Glomerular endothelial cell (primary cell): Measurements from ENCODE around the gene CSNK1D. TPM values are rescaled to one million over a fixed set of nuclear protein-coding genes. Genes with fewer than 3 reads are reported as not detected.
"Not testable (repeated sequence)": the region's sequence is repeated elsewhere in the genome, so short reads cannot be mapped to it uniquely, and the experiment has no call there.

Source experiments
- DNase-seq: peaks from one replicate; pipeline ENCODE4 v3.0.0-alpha.2; 2011; ENCODE audit warnings: low read depth, low spot score; ENCODE audit errors: extremely low read depth
- total RNA-seq: library from RNA; depleted of rRNA; stranded (reverse); fragments of >200 nt; gene quantifications from 2 replicates; pipeline ENCODE4 v1.2.3, GENCODE V29; 2015

The CSNK1D gene
- total RNA-seq, 1 donor from 2014 or later: 88.0 TPM

DNA sequence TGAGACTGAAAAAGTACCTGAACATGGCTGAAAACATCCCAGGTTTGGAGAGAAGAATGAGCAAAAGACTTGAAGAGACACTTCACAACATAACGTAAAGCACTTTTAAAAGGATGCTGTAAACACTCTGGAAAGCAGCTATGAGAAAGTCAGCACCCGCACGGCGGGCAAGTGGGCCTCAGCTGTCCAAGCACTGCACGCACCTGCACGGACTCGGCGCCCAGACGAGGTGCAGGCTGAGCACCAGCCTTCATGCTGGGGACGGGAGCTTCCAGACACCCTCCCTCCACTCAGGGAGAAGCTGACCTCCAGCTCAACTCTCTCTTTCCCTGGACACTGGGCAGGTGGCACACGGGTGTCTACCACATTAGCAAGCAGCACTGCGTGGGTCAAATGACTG lies 74.0 kb downstream of the CSNK1D start:
- no peak for DNase-seq

DNA sequence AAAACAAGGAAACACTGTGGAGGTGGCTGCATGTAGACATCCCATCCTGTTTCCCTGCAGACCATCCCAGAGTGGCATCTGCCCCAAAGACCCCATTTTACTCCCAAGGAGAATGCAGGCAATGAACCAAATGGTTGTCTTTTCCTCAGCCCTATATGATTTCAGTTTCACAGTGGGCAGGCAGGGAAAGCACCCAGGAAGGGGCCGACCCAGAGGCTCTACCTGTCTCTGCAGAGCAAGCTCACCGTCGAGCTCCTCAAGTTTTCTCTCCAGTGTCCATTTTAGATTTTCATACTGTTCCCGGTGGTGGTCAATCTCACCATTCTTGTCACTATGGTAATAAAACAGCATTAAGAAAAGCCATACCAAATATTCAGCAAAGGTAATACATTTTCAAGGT lies 75.4 kb downstream of the CSNK1D start:
- no peak for DNase-seq

DNA sequence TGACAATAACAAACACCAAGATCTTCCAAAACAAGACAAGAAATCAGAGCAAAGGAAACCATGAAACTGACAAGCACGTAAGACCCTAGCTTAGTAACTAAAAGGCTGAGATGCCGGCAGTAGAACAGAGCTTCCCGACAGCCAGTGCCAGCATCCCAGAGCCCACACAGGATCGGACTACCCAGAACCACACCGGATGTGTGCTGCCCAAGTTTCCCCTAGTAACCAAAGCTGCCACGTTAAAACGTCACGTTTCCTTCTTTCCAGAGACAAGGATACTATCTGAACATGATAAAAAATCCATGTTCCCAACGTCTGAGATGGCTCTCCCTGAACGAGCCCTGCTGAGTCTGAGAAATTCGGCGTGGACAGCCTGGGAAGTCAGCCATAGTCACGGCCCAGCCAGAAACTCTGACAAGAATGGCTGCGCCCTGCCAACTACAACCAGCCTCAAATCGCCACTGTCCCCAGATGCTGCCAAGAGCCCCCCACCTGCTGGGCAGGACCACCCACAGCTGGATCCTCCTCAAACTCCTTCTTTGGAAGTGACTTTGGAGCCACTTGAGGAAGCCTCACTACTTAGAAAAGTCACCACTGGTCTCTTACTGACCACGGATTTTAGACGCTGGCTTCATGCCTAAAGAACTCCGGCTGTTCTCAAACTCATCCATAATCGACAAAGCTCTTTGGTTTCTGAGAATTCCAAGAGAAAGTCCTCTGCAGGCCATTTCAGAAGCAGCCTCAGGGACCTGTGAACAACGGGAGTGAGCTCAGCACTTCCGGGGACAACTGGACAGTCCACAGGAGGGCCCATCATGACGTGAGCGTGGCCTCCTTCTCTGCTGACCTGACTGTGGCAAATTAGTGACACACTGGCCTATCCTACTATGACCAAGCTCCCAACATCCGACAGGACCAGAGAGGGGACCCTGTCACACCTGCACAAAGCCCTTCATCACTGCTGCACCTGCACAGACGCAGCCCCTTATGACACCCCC lies 77.5 kb downstream of the CSNK1D start:
- no peak for DNase-seq

DNA sequence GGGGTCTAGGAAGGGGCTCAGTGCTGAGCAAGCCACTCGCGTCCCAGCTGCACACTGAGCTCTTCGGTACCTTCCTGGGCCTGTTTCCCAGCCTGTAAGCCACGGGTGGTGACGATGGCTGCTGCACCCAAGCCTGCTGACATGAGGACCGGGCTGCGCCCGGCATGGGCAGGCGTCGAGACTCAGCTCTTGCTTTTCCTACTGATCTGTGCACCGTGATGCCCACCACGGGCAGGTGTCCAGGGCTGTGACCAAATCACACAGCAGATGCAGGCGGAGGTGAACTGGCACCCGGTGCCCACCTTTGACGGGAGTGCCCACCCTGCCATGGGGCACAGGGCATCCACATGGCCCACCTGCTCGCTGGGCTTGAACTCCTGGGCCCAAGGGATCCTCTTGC lies 78.7 kb downstream of the CSNK1D start:
- DNase-seq: no peak

DNA sequence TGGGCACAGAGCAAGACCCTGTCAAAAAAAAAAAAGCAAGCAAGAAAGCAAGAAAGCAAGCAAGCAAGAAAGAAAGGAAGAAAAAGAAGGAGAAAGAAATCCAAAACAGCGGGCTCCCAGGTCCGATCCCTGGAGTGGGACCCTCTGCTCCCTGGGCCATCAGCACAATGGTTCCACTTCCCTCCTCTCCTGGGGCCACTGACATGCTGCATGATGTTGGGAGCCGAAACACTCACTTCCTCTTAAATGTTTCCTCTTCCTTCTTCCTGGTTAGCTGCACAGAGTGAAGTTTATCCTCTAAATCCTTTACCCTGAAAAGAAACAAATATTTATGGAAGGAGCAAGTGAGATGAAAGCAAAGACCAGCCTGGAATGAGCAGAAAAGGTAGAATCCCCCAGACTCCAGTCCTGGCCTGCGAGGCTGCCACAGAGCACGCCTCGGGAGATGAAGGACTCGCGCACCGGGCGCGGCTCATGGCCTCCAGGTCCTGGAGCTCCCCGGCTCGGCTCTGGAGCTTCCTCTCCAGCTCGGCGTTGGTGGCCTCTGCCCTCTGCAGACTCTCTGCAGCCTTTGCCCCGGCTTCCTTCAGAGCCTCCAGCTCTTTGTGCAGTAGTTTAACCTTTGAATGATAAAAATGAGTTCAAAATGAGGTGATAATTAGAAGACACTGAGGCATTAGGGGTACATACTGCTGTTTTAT lies 79.8 kb downstream of the CSNK1D start:
- no peak for DNase-seq

DNA sequence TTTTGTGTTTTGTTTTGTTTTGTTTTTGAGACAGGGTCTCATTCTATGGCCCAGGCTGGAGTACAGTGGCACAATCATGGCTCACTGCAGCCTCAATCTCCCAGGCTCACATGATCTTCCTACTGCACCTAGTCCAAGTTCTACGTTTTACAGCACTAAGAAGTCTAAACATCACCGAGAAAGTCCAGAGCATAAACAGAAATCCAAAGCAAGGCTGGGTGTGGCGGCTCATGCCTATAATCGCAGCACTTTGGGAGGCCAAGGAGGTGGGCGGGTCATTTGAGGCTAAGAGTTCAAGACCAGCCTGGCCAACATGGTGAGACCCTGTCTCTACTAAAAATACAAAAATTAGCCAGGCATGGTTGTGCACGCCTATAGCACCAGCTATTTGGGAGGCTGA lies 80.5 kb downstream of the CSNK1D start:
- not testable (repeated sequence) for DNase-seq

Other genes with a start within 250 kb of the CSNK1D start
- 42.1 and 67.9 TPM in 2 replicates for gene RAC3, start 242.0 kb downstream of the CSNK1D start, total RNA-seq
- 61.0 and 67.6 TPM in 2 replicates for gene DCXR, start 236.0 kb downstream of the CSNK1D start, total RNA-seq
- 45.0 and 49.1 TPM in 2 replicates for gene RFNG, start 221.9 kb downstream of the CSNK1D start, total RNA-seq
- gene GPS1, start 221.8 kb downstream of the CSNK1D start, total RNA-seq: 122 and 139 TPM in 2 replicates
- gene DUS1L, start 207.9 kb downstream of the CSNK1D start, total RNA-seq: 55.7 and 75.2 TPM in 2 replicates
- 165 and 201 TPM in 2 replicates for gene FASN, start 175.5 kb downstream of the CSNK1D start, total RNA-seq
- 10.2 and 23.8 TPM in 2 replicates for gene CCDC57, start 60.9 kb downstream of the CSNK1D start, total RNA-seq
- 151 and 170 TPM in 2 replicates for gene SLC16A3, start 44.7 kb downstream of the CSNK1D start, total RNA-seq
- gene CD7, start 43.9 kb upstream of the CSNK1D start, total RNA-seq: not detected in 2 replicates
- gene SECTM1, start 60.1 kb upstream of the CSNK1D start, total RNA-seq: 1.1 and 2.7 TPM in 2 replicates
- gene TEX19, start 85.5 kb upstream of the CSNK1D start, total RNA-seq: not detected in 2 replicates
- gene UTS2R, start 98.1 kb upstream of the CSNK1D start, total RNA-seq: not detected in 2 replicates
- gene HEXD, start 144.6 kb upstream of the CSNK1D start, total RNA-seq: 18.8 and 31.1 TPM in 2 replicates
- 25.1 and 27.9 TPM in 2 replicates for gene OGFOD3, start 144.9 kb upstream of the CSNK1D start, total RNA-seq
- 56.0 and 76.7 TPM in 2 replicates for gene CYBC1, start 177.1 kb upstream of the CSNK1D start, total RNA-seq
- gene NARF, start 185.0 kb upstream of the CSNK1D start, total RNA-seq: 94.6 and 104 TPM in 2 replicates
- gene FOXK2, start 246.0 kb upstream of the CSNK1D start, total RNA-seq: 55.0 and 56.8 TPM in 2 replicates